Measurements from ENCODE around the gene EXOSC3. TPM values are rescaled to one million over a fixed set of nuclear protein-coding genes. Genes with fewer than 3 reads are reported as not detected.

EXOSC3 gene
- total and polyA plus RNA-seq, 2 of the 8 experiments (the other 6 are each of a cell fraction or from before 2014, with no cell fraction given) = 46.7 to 73.4 TPM

DNA sequence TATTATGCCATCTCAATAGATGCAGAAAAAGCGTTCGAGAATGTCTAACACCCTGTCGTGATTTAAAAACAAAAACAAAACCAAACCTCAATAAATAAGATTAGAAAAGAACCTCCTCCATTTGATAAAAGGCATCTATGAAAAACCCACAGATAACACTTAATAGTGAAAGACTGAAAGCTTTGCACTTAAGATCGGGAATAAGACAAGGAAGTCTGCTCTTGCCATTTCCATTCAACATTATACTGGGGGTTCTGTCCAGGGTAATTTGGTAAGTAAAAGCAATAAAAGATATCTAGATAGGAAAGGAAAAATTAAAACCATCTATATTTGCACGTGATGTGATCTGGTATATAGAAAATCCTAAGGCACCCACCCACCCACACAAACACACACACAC is 7.3 kb upstream of the EXOSC3 start:
- Histone ChIP-seq H3K9ac (replicated peaks in 1 of 4; ENCODE audit: extremely low read depth in 1 of 4, low read depth in 3 of 4, low read length in 3 of 4) (no peak overlapping the region), H3K36me3 (ENCODE audit: control insufficient read depth in 2 of 4, insufficient read depth in 4 of 4, low read length in 3 of 4) (no peaks in the 10 kb centered on the region), H3K4ac (replicated peaks; ENCODE audit: insufficient read length, low read depth, low read length) (no peak overlapping the region), H2BK5ac (ENCODE audit: low read depth, low read length) (no peak overlapping the region), H3K23ac (ENCODE audit: insufficient read length) (no peak overlapping the region), H2BK12ac (ENCODE audit: low read depth, low read length) (no peak overlapping the region), H4K20me1 (replicated peaks in 1 of 2; ENCODE audit: control insufficient read depth in 1 of 2, insufficient read depth in 2 of 2, low read length in 2 of 2) (no peaks in the 10 kb centered on the region), H3K4me2 (ENCODE audit: insufficient read depth in 1 of 2, low read depth in 2 of 2, low read length in 2 of 2) (no peak overlapping the region), H2BK120ac (replicated peaks; ENCODE audit: low read depth, low read length) (no peak overlapping the region), H3K18ac (ENCODE audit: extremely low read depth, low read length) (no peak overlapping the region), H2BK20ac (ENCODE audit: low read length) (no peak overlapping the region), H3K27me3 (replicated peaks in 1 of 4; ENCODE audit: control insufficient read depth in 3 of 4, extremely low read depth in 1 of 4, insufficient read depth in 3 of 4, low read length in 3 of 4) (peaks cover 0 to 3% (median 2%) of the 10 kb centered on the region in 4 experiments; a peak in 3 of 7 replicates), H3K14ac (ENCODE audit: insufficient read length) (no peak overlapping the region), H3K27ac (ENCODE audit: low read depth, low read length) (no peak overlapping the region), H3K4me1 (replicated peaks in 1 of 4; ENCODE audit: control insufficient read depth in 3 of 4, insufficient read depth in 4 of 4, low read length in 3 of 4) (no peaks in the 10 kb centered on the region), H3K79me1 (ENCODE audit: low read depth, low read length) (no peaks in the 10 kb centered on the region), H3K56ac (replicated peaks; ENCODE audit: insufficient read length, low read depth, low read length) (no peak overlapping the region), H3K23me2 (ENCODE audit: low read depth, low read length) (no peaks in the 10 kb centered on the region; the same call in 1 of the 2 replicates), H3K79me2 (ENCODE audit: control insufficient read depth in 1 of 2, insufficient read depth in 2 of 2, low read length in 2 of 2) (no peaks in the 10 kb centered on the region), H2AFZ (ENCODE audit: low read length) (no peak overlapping the region), H4K8ac (ENCODE audit: extremely low read depth, insufficient read depth, low read length) (no peak overlapping the region), H2BK15ac (ENCODE audit: low read length) (no peak overlapping the region), H3K9me3 (ENCODE audit: insufficient read depth in 2 of 2, low read depth in 1 of 2, low read length in 1 of 2) (no peaks in the 10 kb centered on the region), H2AK5ac (ENCODE audit: low read depth, low read length) (no peak overlapping the region), H4K91ac (replicated peaks; ENCODE audit: insufficient read length, low read length) (no peak overlapping the region), H3K4me3 (ENCODE audit: extremely low read depth in 1 of 4, insufficient read depth in 2 of 4, low read depth in 3 of 4, low read length in 4 of 4) (no peak overlapping the region), H4K5ac (ENCODE audit: insufficient read length, low read depth, low read length) (no peak overlapping the region)
- ChIA-PET CTCF (ENCODE audit: partially characterized antibody) (no interaction called here), POLR2A (ENCODE audit: partially characterized antibody) (no interaction called here)
- no peak for DNase-seq (ENCODE audit: low read depth in 1 of 2, low spot score in 2 of 2)
- FAIRE-seq = no peak
- TF ChIP-seq BCL11A (IDR thresholded peaks at IDR 0.05; ENCODE audit: low read depth in 2 of 2, low read length in 2 of 2) (no peak), NANOG (IDR thresholded peaks at IDR 0.05; ENCODE audit: insufficient read depth, low read depth, low read length, poor library complexity, severe bottlenecking) (no peak), RXRA (IDR thresholded peaks at IDR 0.05; ENCODE audit: insufficient read depth, low read depth, low read length) (no peak), HDAC6 (IDR thresholded peaks at IDR 0.05; ENCODE audit: low read depth, low read length) (no peak), SIX5 (IDR thresholded peaks at IDR 0.05; ENCODE audit: low read depth, low read length) (no peak), TCF12 (IDR thresholded peaks at IDR 0.05; ENCODE audit: low read depth, low read length) (no peak)
- WGBS, 2 experiments (ENCODE audit: extremely low coverage in 1 of 2, insufficient coverage in 1 of 2, insufficient read length in 1 of 2, insufficient replicate concordance in 2 of 2, low coverage in 1 of 2, low lambda C conversion rate in 2 of 2, missing lambda C conversion rate in 1 of 2) = 85% methylated on average over 5 of the region's 5 CpGs; no CpG with 5 or more reads in 1 of the 2 experiments
